ENCODE measurements around the gene PDAP1.
"Not testable (repeated sequence)": the region's sequence is repeated elsewhere in the genome, so short reads cannot be mapped to it uniquely, and the experiment has no call there.

Gene PDAP1, protein sequence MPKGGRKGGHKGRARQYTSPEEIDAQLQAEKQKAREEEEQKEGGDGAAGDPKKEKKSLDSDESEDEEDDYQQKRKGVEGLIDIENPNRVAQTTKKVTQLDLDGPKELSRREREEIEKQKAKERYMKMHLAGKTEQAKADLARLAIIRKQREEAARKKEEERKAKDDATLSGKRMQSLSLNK

DNA sequence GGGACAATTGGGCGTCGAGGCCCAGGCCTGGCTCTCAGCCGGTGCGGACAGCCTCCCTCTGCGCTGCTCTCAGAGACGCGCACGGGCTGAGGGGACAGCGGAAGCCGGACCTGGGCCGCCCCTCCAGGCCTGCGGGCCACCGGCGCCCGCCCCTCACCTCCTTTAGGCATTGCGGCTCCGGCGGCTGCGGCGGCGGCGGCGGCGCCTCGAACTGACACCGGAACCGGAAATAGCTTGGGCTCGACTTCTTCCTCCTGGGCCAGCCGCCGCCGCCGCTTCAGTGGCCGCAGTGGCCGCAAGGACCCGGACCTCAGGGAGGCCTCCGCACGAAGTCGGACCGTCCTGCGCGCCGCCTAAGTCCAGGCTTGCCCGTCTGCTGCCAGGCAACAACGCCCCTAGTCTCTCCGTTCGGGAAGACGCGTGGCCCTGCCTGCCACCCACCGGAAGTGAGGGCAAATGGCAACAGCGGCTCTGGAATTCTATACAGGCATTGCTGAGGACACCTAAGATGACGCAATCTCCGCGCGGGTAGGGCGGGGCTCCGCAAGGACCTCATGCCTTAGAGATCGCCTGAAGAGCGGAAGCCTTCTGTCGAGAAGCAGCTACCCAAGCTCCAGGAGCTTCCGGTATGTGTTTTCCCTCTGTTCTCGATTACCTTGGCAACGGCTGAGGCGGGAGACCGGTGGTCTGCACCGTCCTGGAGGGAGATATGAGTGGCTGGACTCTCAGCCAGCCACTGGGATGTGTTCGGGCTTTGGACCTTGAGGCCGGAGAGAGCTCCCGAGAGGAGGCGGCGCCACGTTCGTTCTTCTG is at the start of gene PDAP1, which contains the start of gene BUD31:
PDAP1 (minus strand) TSS at position 219 of the 813 bp plus-strand sequence; CDS start at position 170, 49 bp downstream.
BUD31 (plus strand) TSS at position 591 of the 813 bp plus-strand sequence. CDS start 2,124 bp downstream, outside the sequence.
- DNase-seq (ENCODE audit: low read depth in 2 of 2) = peak; percentile 86 to 89

DNA sequence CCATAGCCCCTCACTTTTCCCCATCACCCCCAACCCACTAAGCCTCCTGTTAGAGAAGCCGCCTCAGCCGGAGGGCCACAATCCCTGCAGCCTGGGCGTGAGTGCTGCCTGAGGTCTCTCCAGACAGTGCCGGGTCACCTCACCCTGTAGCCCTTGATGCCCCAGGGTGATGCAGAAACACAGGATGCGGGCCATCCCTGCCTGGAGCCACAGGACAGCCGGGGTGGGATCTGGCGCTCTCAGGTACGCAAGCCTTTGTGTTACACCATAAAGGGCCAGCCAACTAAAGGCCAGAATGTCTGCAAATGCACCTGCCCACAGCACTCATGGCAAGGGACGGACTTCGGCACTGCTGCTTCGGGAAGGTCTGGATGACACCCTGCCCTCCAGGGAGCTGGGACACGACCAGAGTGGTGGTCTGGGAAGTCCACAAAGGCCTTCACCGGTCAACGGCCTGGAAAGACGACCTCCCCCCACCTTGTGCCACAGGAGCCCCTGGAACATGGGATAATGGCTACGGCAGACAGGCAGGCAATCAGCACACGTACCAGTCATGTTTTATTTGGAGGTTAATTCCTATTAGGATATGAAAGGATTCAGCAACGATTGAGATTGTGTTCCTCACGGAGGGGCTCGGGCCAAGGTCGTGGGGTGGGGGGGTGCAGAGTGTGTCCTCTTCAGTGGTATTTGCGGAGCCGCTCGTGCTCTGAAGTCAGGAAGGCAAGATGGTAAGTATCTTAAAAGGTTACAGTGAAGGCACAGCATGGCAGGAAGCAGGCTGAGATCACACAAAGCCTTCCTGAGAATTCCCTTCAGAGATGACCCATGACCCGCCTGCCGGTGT is 49.5 kb upstream of the PDAP1 start:
- no peak for DNase-seq (ENCODE audit: low read depth in 2 of 2)

DNA sequence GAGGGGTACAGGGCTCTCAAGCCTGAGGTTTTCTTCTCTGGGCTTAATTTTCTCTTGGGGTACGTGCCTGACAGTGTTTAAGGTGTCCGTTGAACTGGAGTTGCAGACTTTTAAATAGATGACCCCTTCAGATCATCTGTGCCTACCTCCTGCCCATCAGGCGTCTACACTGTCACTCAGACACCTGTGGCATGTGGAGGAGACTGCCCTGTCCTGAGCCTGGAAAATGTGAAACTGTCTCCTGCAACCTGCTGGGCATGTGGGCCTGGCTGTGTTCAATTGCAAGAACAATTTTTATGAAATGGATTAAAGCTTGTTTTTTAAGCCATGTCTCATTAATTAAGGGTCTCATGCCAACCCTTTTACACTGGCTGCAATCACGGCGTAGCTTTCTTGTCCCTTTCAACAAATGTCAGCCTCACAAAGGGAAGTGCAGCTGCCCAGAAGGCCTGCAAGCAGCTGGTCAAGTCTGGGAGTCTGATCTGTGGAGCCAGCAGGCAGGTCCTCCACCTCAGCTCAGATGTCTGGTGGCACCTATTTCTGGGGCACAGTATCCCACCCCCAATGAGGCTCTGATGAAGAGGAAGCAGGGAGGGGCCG is 48.8 kb upstream of the PDAP1 start:
- no peak for DNase-seq (ENCODE audit: low read depth in 2 of 2)

DNA sequence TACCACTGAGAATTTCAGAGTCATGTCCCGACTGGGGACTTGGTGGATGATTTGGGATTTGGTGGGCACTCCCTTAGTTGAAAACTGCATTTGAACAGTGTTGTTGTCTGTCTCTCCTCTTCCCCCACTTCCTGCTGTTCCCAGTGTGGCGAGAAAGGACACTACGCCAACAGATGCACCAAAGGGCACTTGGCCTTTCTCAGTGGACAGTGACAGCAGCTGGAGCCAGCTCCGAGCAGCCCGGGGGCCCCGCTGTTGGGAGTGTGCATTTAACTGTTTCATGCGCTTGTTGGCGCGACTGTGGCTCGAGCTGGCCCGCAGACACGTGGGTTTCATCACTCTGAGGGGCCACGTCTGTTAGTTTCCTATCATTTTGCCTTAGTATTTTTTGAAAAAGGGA is 47.9 kb upstream of the PDAP1 start:
- no peak for DNase-seq (ENCODE audit: low read depth in 2 of 2)

DNA sequence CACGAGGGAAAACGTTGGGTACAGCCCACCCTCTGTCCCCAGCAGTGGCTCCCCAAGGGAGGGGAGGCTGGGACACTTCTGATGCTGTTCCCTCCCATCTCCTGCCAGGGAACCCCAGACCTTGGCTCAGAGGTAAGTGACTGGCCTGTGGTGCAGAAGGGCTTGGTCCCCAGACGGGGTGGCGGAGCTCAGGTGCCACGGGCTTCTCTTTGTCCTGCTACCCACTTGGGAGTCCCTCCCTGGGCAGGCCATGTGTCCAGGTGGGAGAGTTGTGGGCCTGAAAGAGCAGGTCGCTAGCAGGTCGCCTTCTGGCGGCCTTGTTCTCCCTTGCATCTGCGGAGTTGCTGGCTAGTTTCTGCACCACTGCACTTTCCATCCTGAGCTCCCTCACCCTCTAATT is 47.5 kb upstream of the PDAP1 start:
- no peak for DNase-seq (ENCODE audit: low read depth in 2 of 2)

DNA sequence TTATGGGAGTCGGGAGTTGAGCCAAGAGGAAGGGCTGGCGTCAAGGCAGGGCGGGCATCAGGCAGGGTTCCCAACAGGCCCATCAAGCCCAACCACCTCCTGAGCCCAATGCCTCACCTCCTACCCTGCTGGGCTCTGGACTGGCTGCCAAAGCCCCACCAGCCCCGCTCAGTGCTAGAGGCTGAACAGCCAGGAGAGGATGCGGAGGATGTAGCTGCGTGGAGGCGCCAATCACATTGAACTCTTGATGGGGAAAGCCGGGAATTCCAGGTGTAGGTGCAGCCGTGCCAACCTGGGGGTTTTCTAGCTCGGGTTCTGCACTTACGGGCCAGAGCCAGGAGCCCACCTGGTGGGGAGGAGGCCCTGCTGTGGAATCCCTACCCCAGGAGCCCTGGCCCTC is 44.7 kb upstream of the PDAP1 start:
- DNase-seq (ENCODE audit: low read depth in 2 of 2) = no peak

DNA sequence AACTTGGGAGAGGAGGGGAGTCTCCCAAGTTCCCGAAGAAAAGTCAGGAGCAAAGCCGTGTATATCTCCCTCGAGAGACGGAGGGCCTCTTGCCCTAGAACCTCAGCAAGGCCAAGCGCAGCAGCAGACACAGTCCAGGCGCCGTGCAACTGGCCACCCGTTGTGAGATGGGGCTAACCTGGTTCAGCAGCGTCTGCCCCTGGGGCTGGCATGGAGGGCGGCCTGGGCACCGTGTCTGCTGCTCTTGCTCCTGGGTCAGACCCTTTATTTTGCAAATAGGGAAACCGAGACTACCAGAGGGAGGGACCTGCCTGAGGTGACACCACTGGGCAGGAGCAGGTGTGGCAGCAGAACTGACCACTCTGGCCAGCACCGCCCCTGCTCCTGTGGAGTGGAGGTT is 44.1 kb upstream of the PDAP1 start:
- no peak for DNase-seq (ENCODE audit: low read depth in 2 of 2)

DNA sequence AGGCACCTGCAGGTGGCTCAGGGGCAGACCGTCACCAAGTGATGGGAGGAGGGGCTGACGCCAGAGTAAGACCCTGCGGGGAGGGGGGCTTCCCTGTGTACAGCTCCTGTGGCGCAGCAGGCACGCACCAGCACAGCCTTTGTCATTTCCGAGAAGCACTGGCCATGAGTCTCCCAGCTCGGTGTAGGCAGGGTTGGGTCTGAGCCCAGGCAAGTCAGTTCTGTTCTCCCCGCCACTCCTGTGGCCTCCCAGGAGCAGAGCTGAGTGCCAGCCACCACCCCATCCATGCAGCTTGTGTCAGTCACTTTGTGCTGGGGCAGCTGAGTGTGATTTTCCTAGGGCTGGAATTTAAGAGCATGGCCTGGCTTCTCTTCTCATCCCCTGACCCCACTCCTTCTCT is 43.5 kb upstream of the PDAP1 start:
- DNase-seq (ENCODE audit: low read depth in 2 of 2) = no peak

DNA sequence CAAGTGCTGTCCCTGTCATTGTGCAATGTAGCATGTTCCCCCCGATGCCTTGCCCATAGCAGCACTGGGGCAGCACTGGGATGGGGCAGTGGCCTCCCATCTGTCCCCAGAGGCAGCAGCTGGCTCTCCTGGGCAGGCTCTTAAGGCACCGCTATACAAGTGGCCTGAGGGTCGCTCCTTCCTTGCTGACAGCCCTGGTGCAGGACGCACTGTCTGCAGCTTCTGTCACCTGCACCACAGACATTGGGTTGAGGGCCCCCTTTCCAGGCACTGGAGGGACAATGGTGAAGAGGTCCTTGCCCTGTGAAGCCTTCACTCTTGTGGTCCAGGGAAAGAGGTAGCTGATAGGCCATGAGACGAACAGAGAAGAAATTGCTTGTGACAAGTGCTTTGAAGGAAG is 40.9 kb upstream of the PDAP1 start:
- no peak for DNase-seq (ENCODE audit: low read depth in 2 of 2)

DNA sequence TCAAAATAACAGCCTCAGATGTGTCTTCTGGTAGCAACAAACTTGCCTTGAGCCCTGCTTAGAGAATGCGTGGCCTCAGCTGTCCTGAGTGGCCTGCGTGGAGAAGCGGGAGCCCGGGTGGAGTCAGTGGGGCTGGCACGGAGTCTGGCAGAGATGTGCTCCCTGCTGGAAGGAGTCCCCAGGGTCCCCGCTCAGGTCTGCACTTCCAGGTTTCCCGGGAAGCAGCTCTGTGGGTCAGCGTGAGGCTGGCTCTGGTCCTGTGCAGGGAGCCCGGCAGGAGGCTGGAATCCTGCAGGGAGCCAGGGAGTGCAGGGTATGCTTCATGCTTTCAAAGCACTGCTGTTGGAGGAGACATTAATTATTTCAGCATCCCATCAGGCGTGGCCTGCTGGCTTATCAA is 40.5 kb upstream of the PDAP1 start:
- DNase-seq (ENCODE audit: low read depth in 2 of 2) = no peak

DNA sequence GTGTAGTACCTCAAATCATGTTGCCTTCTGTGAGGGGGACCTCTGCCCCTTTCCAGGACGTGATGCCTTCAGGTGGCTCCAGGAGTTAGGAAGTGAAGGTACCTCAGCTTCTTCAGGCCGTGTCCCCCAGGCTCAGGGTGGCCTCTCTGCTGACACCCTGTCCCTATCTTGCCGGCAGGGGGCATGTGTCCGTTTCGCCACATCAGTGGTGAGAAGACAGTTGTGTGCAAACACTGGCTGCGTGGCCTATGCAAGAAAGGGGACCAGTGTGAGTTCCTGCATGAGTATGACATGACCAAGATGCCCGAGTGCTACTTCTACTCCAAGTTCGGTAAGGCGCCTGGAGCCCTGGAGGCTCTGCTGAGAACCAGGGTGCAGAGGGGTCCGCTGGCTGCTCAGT is 39.5 kb upstream of the PDAP1 start:
- no peak for DNase-seq (ENCODE audit: low read depth in 2 of 2)

DNA sequence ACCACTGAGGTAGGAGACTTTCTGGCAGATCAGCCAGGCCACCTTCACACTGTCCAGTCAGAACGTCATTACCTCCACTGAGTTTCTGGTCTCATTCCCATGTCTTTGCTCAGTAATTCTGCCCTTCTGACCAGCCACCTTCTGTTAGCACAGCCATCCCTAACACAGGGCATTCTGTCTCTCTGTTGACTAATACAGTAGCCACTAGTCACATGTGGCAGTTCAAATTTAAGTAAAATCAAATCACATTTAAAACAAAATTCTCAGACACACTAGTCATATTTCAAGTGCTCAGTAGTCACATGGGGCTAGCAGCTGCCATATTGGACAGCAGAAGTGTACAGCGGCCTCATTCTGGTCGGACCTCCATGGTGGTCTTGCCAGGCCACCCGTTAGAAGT is 37.7 kb upstream of the PDAP1 start:
- no peak for DNase-seq (ENCODE audit: low read depth in 2 of 2)

DNA sequence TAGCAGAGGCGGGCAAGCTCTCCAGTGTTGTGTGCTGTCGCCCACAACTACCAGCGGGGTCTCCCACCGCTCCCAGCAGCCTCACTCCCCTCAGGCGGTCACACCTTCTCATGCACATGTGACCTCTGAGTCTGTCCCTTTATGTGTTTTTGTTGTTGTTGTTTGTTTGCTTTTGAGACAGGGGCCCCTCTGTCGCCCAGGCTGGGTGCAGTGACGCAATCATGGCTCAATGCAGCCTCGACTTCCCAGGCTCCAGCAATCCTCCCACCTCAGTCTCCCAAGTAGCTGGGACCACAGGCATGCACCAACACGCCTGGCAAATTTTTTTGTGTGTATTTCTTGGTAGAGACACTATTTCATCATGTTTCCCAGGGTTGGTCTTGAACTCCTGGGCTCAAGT is 31.8 kb upstream of the PDAP1 start:
- DNase-seq (ENCODE audit: low read depth in 2 of 2) = no peak

DNA sequence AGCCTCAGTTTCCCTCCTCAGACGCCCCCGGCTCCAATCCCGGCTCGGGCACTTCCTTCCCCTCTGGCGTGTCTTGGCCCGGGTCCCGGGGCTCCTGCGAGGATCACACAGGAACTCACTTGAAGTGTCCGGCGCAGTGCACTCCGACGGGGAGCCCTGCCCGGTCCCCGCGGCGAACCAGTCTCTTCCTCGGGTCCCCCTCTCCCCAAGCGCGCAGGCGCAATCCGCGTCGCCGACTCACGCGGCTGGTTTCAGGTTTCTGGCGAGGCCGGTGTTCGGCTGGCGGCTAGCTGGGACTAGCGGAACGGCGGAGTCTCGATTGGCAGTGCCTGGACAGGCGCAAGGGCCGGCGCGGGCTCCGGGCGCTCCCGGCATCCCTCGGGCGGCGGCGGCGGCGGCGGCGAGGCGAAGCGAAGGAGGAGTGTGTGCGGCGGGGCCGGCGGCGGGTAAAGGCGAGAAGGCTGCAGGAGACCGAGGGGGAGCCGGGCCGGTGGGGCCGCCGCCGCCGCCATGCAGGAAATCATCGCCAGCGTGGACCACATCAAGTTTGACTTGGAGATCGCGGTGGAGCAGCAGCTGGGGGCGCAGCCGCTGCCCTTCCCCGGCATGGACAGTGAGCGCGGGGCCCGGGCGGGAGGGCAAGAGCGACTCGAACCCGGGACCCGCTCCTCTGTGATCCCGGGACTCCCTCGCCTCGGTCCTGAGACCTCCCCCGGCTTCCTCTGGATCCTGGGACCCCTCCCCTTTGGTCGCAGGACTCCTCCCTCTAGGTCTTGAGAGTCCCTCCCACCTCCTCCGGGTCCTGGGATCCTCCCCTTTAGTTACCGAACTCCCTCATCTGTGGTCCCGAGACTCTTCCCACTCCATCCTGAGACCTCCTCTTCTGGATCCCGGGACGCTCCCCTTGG is 30.4 kb upstream of the PDAP1 start, which contains the start of the genes CPSF4 and PTCD1:
CPSF4 (plus strand) TSS at position 371 of the 908 bp plus-strand sequence; CDS start at position 511, 140 bp downstream.
PTCD1 (minus strand) TSS at position 226 of the 908 bp plus-strand sequence. CDS start 3,556 bp downstream, outside the sequence.
- DNase-seq (ENCODE audit: low read depth in 2 of 2) = peak; percentile 87 to 88

DNA sequence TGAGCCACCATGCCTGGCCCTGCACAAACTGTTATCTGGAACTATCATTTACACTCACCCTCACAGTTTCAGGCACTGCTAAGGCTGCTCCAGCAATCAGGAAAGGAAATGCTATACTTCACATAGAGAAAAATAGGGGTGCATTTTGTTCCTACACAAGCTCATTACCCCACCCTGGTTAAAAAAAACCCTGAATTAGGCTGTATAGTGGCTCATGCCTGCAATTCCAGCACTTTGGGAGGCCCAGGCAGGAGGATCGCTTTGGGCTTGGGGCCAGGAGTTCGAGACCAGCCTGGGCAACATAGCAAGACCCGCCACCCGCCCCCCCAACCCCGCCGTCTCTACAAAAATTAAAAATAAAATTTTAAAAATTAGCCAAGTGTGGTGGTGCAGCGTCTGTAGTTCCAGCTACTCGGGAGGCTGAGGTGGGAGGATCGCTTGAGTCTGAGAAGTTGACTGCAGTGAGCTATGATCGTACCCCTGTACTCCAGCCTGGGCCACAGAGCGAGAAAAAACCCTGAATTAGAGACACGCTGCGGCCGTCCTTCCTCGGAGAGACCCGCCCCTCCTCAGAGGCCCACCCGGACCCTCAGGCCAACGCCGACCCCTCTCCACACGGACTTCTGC is 29.7 kb upstream of the PDAP1 start:
- no peak for DNase-seq (ENCODE audit: low read depth in 2 of 2)

DNA sequence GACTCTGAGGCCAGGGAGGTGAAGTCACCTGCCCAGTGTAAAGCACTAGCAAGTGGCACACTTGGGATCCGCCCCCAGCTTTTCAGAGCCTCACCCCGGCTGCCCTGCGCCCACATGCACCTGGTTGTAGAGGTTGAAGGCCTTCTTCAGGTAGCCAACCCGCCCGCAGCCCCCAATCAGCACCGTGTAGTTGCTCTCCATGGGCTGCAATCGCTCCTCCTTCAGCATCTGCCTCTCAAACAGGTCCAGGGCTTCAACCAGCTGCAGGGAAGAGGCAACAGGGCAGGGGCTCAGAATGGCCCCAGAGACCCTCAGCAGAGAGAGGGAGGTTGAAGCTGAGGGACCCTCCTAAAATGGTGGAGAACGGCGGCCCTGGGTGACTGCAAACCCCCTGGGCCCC is 24.8 kb upstream of the PDAP1 start:
- no peak for DNase-seq (ENCODE audit: low read depth in 2 of 2)

DNA sequence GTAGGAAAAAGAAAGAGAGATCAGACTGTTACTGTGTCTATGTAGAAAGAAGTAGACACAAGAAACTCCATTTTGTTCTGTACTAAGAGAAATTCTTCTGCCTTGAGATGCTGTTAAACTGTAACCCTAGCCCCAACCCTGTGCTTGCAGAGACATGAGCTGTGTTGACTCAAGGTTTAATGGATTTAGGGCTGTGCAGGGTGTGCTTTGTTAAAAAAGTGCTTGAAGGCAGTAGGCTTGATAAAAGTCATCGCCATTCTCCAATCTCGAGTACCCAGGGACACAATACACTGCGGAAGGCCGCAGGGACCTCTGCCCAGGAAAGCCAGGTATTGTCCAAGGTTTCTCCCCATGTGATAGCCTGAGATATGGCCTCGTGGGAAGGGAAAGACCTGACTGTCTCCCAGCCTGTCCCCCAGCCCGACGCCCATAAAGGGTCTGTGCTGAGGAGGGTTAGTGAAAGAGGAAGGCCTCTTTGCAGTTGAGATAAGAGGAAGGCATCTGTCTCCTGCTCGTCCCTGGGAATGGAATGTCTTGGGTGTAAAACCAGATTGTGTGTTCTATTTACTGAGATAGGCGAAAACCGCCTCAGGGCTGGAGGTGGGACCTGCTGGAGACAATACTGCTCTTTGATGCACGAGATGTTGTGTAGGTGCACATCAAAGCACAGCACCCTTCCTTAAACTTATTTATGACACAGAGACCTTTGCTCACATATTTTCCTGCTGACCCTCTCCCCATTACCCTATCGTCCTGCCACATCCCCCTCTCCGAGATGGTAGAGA is 23.6 kb upstream of the PDAP1 start:
- not testable (repeated sequence) for DNase-seq (ENCODE audit: low read depth in 2 of 2)

DNA sequence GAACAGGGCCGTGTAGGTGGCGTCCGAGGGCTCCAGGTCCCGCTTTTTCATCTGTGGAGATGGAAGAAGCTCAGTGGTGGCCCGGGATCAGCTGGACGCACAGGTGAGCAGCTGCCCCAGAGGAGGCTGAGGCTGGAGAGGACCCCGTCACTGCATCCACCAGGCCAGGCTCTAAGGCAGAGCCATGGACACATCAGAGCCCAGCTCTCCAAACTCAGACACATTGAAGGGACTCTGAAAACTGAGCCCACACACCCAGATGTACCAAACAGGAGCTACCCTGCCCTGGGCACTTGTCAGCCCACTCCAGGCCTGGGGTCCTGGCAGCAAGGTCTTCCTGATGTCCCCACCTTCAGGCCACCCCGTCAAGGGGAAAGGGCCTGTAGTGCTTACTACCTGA is 21.4 kb upstream of the PDAP1 start:
- no peak for DNase-seq (ENCODE audit: low read depth in 2 of 2)

DNA sequence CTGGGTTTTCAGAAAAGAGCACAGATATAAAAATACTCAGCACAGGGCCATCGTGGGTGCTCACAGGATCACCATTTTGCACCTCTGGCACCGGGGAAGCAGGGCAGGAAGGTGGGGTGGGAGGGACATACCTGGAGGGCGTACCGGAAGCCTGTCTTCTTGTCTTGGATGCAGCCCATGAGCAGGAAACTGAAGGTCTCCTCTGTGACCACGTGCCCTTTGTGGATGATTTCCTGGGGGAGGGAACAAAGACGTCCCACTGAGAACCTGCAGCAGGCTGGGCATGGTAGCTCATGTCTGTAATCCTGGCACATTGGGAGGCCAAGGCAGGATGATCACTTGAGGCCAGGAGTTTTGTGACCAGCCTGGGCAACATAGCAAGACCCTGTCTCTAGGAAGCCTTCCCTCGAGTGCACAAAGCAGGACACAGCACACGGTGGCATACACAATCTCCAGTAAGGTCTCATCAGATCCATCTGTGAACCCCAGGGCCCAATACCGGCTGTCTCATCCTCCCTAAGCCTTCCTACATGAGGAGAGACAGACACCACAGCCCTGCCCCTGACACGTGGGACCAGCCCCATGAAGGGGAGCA is 20.7 kb upstream of the PDAP1 start:
- no peak for DNase-seq (ENCODE audit: low read depth in 2 of 2)

Measured in stimulated activated CD8-positive, alpha-beta memory T cell treated with anti-CD3 and anti-CD28 coated beads, Interleukin-7, amount 100 ng/mL, for 4 hours (primary cell).